ENCODE results near the gene CAPN14. TPM values are rescaled to one million over a fixed set of nuclear protein-coding genes. Genes with fewer than 3 reads are reported as not detected.

CAPN14 gene
- total RNA-seq, 1 experiment from 2014 or later: 0.13 TPM

DNA sequence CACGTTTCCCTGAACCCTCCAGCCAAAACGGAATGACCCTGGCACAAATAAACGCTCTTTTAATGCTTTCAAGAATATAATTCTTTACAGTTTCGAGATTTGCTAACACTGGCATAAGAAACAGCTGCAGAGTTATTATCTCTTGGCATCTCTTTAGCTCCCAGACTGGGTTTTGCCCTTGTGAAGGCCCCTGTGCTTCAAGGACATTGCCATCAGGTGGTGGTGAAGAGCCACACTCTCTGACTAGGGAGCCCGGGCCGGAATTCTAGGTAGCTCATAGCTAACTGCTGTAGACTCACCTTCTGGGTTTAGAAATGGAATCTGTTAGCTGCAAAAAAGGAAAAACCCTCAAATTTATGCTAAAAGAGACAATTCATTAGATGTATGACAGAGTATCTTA is 65.8 kb downstream of the CAPN14 start:
- peaks cover 6% of the 10 kb centered on the region for H3K27me3 ChIP-seq (replicated peaks; ENCODE audit: insufficient read depth, low read depth, low read length, poor library complexity)
- BruUV-seq (replicated peaks): no TSS peak

DNA sequence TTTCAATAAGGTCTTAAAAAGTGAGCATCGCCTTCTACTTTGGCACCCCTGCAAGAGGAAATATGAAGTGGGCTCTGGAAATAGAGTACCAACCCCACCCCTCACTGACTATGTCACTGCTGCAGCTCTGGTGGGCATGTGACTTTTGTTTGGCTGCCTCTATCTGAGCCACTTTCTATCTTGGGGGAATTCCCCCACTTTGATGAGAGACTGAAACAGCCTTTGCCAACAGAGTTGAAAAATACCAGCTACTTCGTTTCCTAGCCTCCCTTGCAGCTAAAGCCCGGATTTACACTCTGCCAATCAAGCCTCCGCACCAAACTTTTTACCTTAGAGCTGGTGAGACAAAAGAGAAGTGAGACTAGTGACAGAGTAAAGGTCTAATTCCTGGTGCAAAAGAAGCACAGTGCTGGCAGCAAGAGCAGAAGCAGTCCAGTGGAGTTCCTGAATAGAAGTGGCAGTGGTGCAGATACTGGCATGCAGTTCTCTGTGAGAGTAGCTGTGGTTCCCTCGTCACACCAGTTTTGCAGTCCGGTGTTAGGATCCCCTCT is 67.1 kb downstream of the CAPN14 start:
- H3K27ac ChIP-seq (ENCODE audit: low read depth, low read length, poor library complexity, severe bottlenecking): no peak overlapping the region
- CTCF ChIA-PET: no interaction called here
- POLR2A ChIA-PET (ENCODE audit: low non-redundant PET): interaction anchor here (0.7 kb wide), 1 partner anchor 12 kb away, joined by 6 read pairs; no protein-coding TSS in a partner anchor
- BruUV-seq (replicated peaks): no TSS peak
- no peaks in the 10 kb centered on the region for H3K36me3 ChIP-seq (ENCODE audit: insufficient read depth, low read length, poor library complexity, severe bottlenecking)
- H3K27me3 ChIP-seq (replicated peaks; ENCODE audit: insufficient read depth, low read depth, low read length, poor library complexity): peaks cover 12% of the 10 kb centered on the region
- no peak for DNase-seq (ENCODE audit: low spot score)
- H3K4me1 ChIP-seq (ENCODE audit: insufficient read depth, low read length, poor library complexity, severe bottlenecking): no peaks in the 10 kb centered on the region
- H3K9me3 ChIP-seq (ENCODE audit: low read depth, low read length, poor library complexity, severe bottlenecking): no peaks in the 10 kb centered on the region
- no peak for TF ChIP-seq CTCF (conservative IDR thresholded peaks at IDR 0.05; ENCODE audit: low read depth, low read length)
- no peak for TF ChIP-seq EZH2 (IDR thresholded peaks at IDR 0.05; ENCODE audit: borderline replicate concordance, low read depth, low read length, poor library complexity, severe bottlenecking)
- no peak overlapping the region for H3K4me3 ChIP-seq (ENCODE audit: low read depth, low read length, poor library complexity, severe bottlenecking)
- intact Hi-C loops (cut with micrococcal nuclease; ENCODE audit: unreplicated experiment): no loop called here

More for the DNA sequence above, 65.8 kb downstream of the CAPN14 start:
- DNase-seq (ENCODE audit: low spot score): no peak
- Histone ChIP-seq H3K9me3 (ENCODE audit: low read depth, low read length, poor library complexity, severe bottlenecking) (no peaks in the 10 kb centered on the region), H3K36me3 (ENCODE audit: insufficient read depth, low read length, poor library complexity, severe bottlenecking) (no peaks in the 10 kb centered on the region), H3K4me3 (ENCODE audit: low read depth, low read length, poor library complexity, severe bottlenecking) (no peak overlapping the region), H3K4me1 (ENCODE audit: insufficient read depth, low read length, poor library complexity, severe bottlenecking) (no peaks in the 10 kb centered on the region), H3K27ac (ENCODE audit: low read depth, low read length, poor library complexity, severe bottlenecking) (no peak overlapping the region)
- intact Hi-C loops (cut with micrococcal nuclease; ENCODE audit: unreplicated experiment): no loop called here
- POLR2A ChIA-PET (ENCODE audit: low non-redundant PET): no interaction called here
- TF ChIP-seq CTCF (conservative IDR thresholded peaks at IDR 0.05; ENCODE audit: low read depth, low read length) (0 out of 2 replicates have a peak, but pooled peaks have one; percentile 25), EZH2 (IDR thresholded peaks at IDR 0.05; ENCODE audit: borderline replicate concordance, low read depth, low read length, poor library complexity, severe bottlenecking) (no peak)
- CTCF ChIA-PET: no interaction called here

GRCh38 chr2:31148514-31148913 is 68.8 kb downstream of the CAPN14 start:
- BruUV-seq (replicated peaks): no TSS peak
- Histone ChIP-seq H3K9me3 (ENCODE audit: low read depth, low read length, poor library complexity, severe bottlenecking) (no peaks in the 10 kb centered on the region), H3K27me3 (replicated peaks; ENCODE audit: insufficient read depth, low read depth, low read length, poor library complexity) (peaks cover 13% of the 10 kb centered on the region), H3K4me3 (ENCODE audit: low read depth, low read length, poor library complexity, severe bottlenecking) (no peak overlapping the region), H3K4me1 (ENCODE audit: insufficient read depth, low read length, poor library complexity, severe bottlenecking) (no peaks in the 10 kb centered on the region), H3K36me3 (ENCODE audit: insufficient read depth, low read length, poor library complexity, severe bottlenecking) (no peaks in the 10 kb centered on the region), H3K27ac (ENCODE audit: low read depth, low read length, poor library complexity, severe bottlenecking) (no peak overlapping the region)
- ChIA-PET POLR2A (ENCODE audit: low non-redundant PET) (no interaction called here), CTCF (no interaction called here)
- DNase-seq (ENCODE audit: low spot score): no peak
- TF ChIP-seq CTCF (conservative IDR thresholded peaks at IDR 0.05; ENCODE audit: low read depth, low read length): no peak
- TF ChIP-seq EZH2 (IDR thresholded peaks at IDR 0.05; ENCODE audit: borderline replicate concordance, low read depth, low read length, poor library complexity, severe bottlenecking): no peak
- intact Hi-C loops (cut with micrococcal nuclease; ENCODE audit: unreplicated experiment): no loop called here
